GM23248 (cell line): Measurements from ENCODE around the gene FAM228B. TPM values are rescaled to one million over a fixed set of nuclear protein-coding genes. Genes with fewer than 3 reads are reported as not detected.

Experiments used
- DNase-seq: peaks from one replicate; pipeline ENCODE4 v3.0.0-alpha.2; 2015
- H2AFZ ChIP-seq: fragments of 200-600 bp; sonication (generic); 2 replicates; pipeline ENCODE4 v1.6.1; 2016; ENCODE audit warnings: antibody characterized with exemption
- H3F3A ChIP-seq: fragments of 200-600 bp; sonication (generic); 2 replicates; pipeline ENCODE4 v1.6.1; 2016; ENCODE audit warnings: mild to moderate bottlenecking, antibody characterized with exemption, mixed run types; ENCODE audit not compliant: insufficient read depth
- H3K27ac ChIP-seq: fragments of 200-600 bp; sonication (generic); 2 replicates; pipeline ENCODE4 v1.5.1; 2016; ENCODE audit warnings: mild to moderate bottlenecking
- H3K27me3 ChIP-seq: fragments of 200-600 bp; sonication (generic); replicated peaks from 2 replicates; pipeline ENCODE4 v1.6.1; 2016; ENCODE audit warnings: mild to moderate bottlenecking; ENCODE audit not compliant: insufficient read depth
- H3K36me3 ChIP-seq: fragments of 200-600 bp; sonication (generic); 2 replicates; pipeline ENCODE4 v1.6.1; 2016; ENCODE audit warnings: low read depth, mild to moderate bottlenecking
- H3K4me1 ChIP-seq: fragments of 200-600 bp; sonication (generic); 2 replicates; pipeline ENCODE4 v1.6.1; 2016; ENCODE audit warnings: mild to moderate bottlenecking; ENCODE audit not compliant: insufficient read depth
- H3K4me2 ChIP-seq: fragments of 200-600 bp; sonication (generic); one replicate; pipeline ENCODE4 v1.6.1; 2016; ENCODE audit warnings: mild to moderate bottlenecking; ENCODE audit not compliant: unreplicated experiment
- H3K4me3 ChIP-seq: fragments of 200-600 bp; sonication (generic); 2 replicates; pipeline ENCODE4 v1.5.1; 2016; ENCODE audit warnings: mild to moderate bottlenecking
- H3K79me2 ChIP-seq: fragments of 200-600 bp; sonication (generic); 2 replicates; pipeline ENCODE4 v1.6.1; 2016; ENCODE audit warnings: mild to moderate bottlenecking; ENCODE audit not compliant: insufficient read depth
- H3K9ac ChIP-seq: fragments of 200-600 bp; sonication (generic); 2 replicates; pipeline ENCODE4 v1.6.1; 2016; ENCODE audit warnings: mild to moderate bottlenecking
- H3K9me2 ChIP-seq: fragments of 200-600 bp; sonication (generic); 2 replicates; pipeline ENCODE4 v1.6.1; 2016; ENCODE audit warnings: mixed run types, mild to moderate bottlenecking, moderate library complexity; ENCODE audit not compliant: insufficient read depth
- H3K9me3 ChIP-seq: fragments of 200-600 bp; sonication (generic); one replicate; pipeline ENCODE4 v1.6.1; 2017; ENCODE audit warnings: low read depth
- H4K20me1 ChIP-seq: fragments of 200-600 bp; sonication (generic); 2 replicates; pipeline ENCODE4 v1.6.0; 2016; ENCODE audit not compliant: insufficient read depth
- EZH2 ChIP-seq: fragments of 200-600 bp; sonication (generic); IDR thresholded peaks from 2 replicates; pipeline ENCODE4 v1.6.1; 2018; ENCODE audit warnings: antibody characterized with exemption, mild to moderate bottlenecking; ENCODE audit not compliant: insufficient read depth, poor library complexity, severe bottlenecking
- EZH2phosphoT487 ChIP-seq: fragments of 200-600 bp; sonication (generic); IDR thresholded peaks from 2 replicates; pipeline ENCODE4 v1.6.1; 2018; ENCODE audit warnings: antibody characterized with exemption, moderate library complexity, mild to moderate bottlenecking, low read depth; ENCODE audit not compliant: insufficient read depth
- WGBS, 2 experiments: methylation state at CpG; one replicate each; pipeline ENCODE4 v1.1.6; 2015 to 2017; ENCODE audit warnings: low lambda C conversion rate in 2 of 2, low coverage in 1 of 2; ENCODE audit errors: missing lambda C conversion rate in 2 of 2; 5-methylcytosine and 5-hydroxymethylcytosine counted together
- in situ Hi-C: fragments of 300-500 bp; cut with MboI; formaldehyde crosslinking; loops from 2 replicates; pipeline ENCODE4 v1.15.0; 2020
- polyA plus RNA-seq: library from polyadenylated mRNA; unstranded; fragments of >200 nt; fragmentation: Nextera tagmentation; extraction: Ambion mirVana; gene quantifications from 2 replicates; pipeline ENCODE4 v1.2.1, GENCODE V29; 2016
- total RNA-seq: library from RNA; depleted of rRNA; stranded (reverse); fragments of >200 nt; shearing (Covaris generic); gene quantifications from 2 replicates; pipeline ENCODE4 v1.2.3, GENCODE V29; 2014

FAM228B gene
- total and polyA plus RNA-seq, 2 experiments from 2014 or later = 15.1 to 22.4 TPM

GRCh38 chr2:24204505-24204904 is 81.2 kb downstream of the FAM228B start:
- Histone ChIP-seq H3F3A (no peaks in the 10 kb centered on the region), H3K27ac (no peak overlapping the region), H3K79me2 (no peaks in the 10 kb centered on the region), H3K4me1 (no peaks in the 10 kb centered on the region), H3K36me3 (no peaks in the 10 kb centered on the region), H3K4me3 (no peak overlapping the region), H3K4me2 (no peak overlapping the region), H4K20me1 (no peaks in the 10 kb centered on the region), H3K9me3 (no peaks in the 10 kb centered on the region), H3K27me3 (no peaks in the 10 kb centered on the region), H3K9ac (no peak overlapping the region), H2AFZ (no peak overlapping the region), H3K9me2 (no peaks in the 10 kb centered on the region)
- no peak for TF ChIP-seq EZH2
- 99% methylated on average over 12 of the region's 12 CpGs for WGBS, 2 experiments
- DNase-seq = no peak
- in situ Hi-C loops = no loop called here

- Histone ChIP-seq H3K4me3 (no peak overlapping the region), H3K79me2 (no peaks in the 10 kb centered on the region), H3K9me2 (no peaks in the 10 kb centered on the region), H3K9me3 (no peaks in the 10 kb centered on the region), H3K27ac (no peak overlapping the region), H3K4me2 (no peak overlapping the region), H3K4me1 (no peaks in the 10 kb centered on the region), H4K20me1 (no peaks in the 10 kb centered on the region), H3K9ac (no peak overlapping the region), H3F3A (no peaks in the 10 kb centered on the region), H3K36me3 (no peaks in the 10 kb centered on the region; the same call in 1 of the 2 replicates), H2AFZ (no peak overlapping the region), H3K27me3 (no peaks in the 10 kb centered on the region)
- TF ChIP-seq EZH2phosphoT487 (no peak), EZH2 (no peak)
- no peak for DNase-seq
- in situ Hi-C loops = no loop called here
- WGBS, 2 experiments = 86 to 98% methylated on average over 3 to 4 of the region's 4 CpGs
Observed at GRCh38 chr2:24205131-24205530, 81.9 kb downstream of the FAM228B start.

- Histone ChIP-seq H3K9me3 (no peaks in the 10 kb centered on the region), H2AFZ (no peak overlapping the region), H3K27ac (no peak overlapping the region), H3K4me1 (no peaks in the 10 kb centered on the region), H3K36me3 (no peaks in the 10 kb centered on the region; the same call in 1 of the 2 replicates), H4K20me1 (no peaks in the 10 kb centered on the region), H3F3A (no peaks in the 10 kb centered on the region), H3K9me2 (no peaks in the 10 kb centered on the region), H3K27me3 (no peaks in the 10 kb centered on the region), H3K79me2 (no peaks in the 10 kb centered on the region), H3K4me3 (no peak overlapping the region), H3K9ac (no peak overlapping the region), H3K4me2 (no peak overlapping the region)
- 88 to 96% methylated on average over 5 to 6 of the region's 6 CpGs for WGBS, 2 experiments
- in situ Hi-C loops = no loop called here
- TF ChIP-seq EZH2phosphoT487 = no peak
- no peak for TF ChIP-seq EZH2
- DNase-seq = no peak
Observed at GRCh38 chr2:24206242-24206641, 83.0 kb downstream of the FAM228B start.

GRCh38 chr2:24206714-24207113 is 83.4 kb downstream of the FAM228B start:
- Histone ChIP-seq H3K27ac (no peak overlapping the region), H3K36me3 (no peaks in the 10 kb centered on the region; the same call in 1 of the 2 replicates), H2AFZ (no peak overlapping the region), H3K9me3 (no peaks in the 10 kb centered on the region), H3K9me2 (no peaks in the 10 kb centered on the region), H3K4me3 (no peak overlapping the region), H4K20me1 (no peaks in the 10 kb centered on the region), H3K9ac (no peak overlapping the region), H3F3A (no peaks in the 10 kb centered on the region), H3K4me2 (no peak overlapping the region), H3K79me2 (no peaks in the 10 kb centered on the region), H3K4me1 (no peaks in the 10 kb centered on the region), H3K27me3 (no peaks in the 10 kb centered on the region)
- in situ Hi-C loops = no loop called here
- 83 to 84% methylated on average over 8 of the region's 8 CpGs for WGBS, 2 experiments
- no peak for DNase-seq
- TF ChIP-seq EZH2phosphoT487 (no peak), EZH2 (no peak)

GRCh38 chr2:24207359-24207758 is 84.1 kb downstream of the FAM228B start:
- Histone ChIP-seq H4K20me1 (no peaks in the 10 kb centered on the region), H3K4me1 (no peaks in the 10 kb centered on the region), H3K9ac (no peak overlapping the region), H3K27me3 (no peaks in the 10 kb centered on the region), H3K4me2 (no peak overlapping the region), H2AFZ (no peak overlapping the region), H3K9me3 (no peaks in the 10 kb centered on the region), H3F3A (no peaks in the 10 kb centered on the region), H3K27ac (no peak overlapping the region), H3K36me3 (no peaks in the 10 kb centered on the region; the same call in 1 of the 2 replicates), H3K9me2 (no peaks in the 10 kb centered on the region), H3K4me3 (no peak overlapping the region), H3K79me2 (no peaks in the 10 kb centered on the region)
- whole genome bisulfite sequencing, 2 experiments = 88 to 92% methylated on average over 9 to 11 of the region's 11 CpGs
- TF ChIP-seq EZH2 (no peak), EZH2phosphoT487 (no peak)
- no peak for DNase-seq
- in situ Hi-C loops = no loop called here
